Stimulated activated CD4-positive, alpha-beta T cell treated with anti-CD3 and anti-CD28 coated beads, Interleukin-2, amount 100 ng/mL, for 4 hours (primary cell): ENCODE measurements around the gene PKN2.
A peak's percentile ranks its signal among the peaks of the same experiment; 100 is the strongest.
"Not testable (repeated sequence)": the region's sequence is repeated elsewhere in the genome, so short reads cannot be mapped to it uniquely, and the experiment has no call there.

Source experiments
- DNase-seq: peaks from one replicate; pipeline ENCODE4 v3.0.0-alpha.2; 2020; ENCODE audit warnings: low read depth

Gene PKN2

DNA sequence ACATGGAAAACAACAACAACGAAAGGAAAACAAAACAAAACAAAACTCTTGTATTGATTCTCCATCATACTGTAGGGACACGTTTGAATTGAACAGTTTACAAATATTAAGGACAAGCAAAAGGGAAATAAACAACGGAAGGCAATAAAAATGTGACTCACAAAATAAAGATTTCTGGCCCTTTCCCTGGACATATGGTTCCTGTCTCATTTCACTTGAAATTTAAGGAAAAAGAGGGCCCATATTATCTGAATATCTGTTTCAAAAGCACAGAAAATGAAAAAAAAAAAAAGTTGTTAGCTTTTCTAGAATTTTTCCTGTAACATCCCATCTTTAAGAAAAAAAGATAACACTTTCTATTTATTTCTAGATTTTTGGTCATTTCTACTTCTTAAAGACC lies 3.6 kb upstream of the PKN2 start:
- no peak for DNase-seq

DNA sequence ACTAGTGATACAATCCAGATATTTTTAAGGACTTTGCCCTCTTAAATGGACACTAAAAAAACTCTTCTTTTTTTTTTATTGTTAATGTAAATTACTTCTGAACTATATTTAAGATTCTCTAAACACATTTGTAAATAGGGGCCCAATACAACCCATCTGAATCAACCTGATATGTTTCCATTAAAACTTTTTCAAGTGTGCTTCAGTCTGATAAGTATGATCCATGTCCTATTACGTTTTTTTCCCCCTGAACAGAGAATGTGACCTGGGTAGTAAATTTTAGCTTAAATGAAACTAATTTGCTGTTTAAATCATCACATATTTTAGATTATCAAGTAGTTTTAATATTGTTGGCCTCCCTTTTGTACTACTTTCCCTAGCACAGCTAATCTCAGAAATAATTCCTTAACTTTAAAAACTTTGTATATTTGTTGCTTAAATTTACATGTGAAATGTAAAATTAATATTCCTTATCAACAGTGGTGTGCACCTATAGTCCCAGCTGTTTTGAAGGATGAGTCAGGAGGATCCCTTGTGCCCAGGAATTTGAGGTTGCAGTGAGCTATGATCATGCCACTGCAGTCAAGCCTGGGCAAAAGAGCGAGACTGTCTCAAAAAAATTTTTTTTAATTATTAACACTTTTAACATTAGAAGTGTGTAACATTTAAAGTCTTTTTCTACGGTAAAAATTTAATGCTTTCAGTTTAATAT lies 3.0 kb upstream of the PKN2 start:
- DNase-seq, result no peak

DNA sequence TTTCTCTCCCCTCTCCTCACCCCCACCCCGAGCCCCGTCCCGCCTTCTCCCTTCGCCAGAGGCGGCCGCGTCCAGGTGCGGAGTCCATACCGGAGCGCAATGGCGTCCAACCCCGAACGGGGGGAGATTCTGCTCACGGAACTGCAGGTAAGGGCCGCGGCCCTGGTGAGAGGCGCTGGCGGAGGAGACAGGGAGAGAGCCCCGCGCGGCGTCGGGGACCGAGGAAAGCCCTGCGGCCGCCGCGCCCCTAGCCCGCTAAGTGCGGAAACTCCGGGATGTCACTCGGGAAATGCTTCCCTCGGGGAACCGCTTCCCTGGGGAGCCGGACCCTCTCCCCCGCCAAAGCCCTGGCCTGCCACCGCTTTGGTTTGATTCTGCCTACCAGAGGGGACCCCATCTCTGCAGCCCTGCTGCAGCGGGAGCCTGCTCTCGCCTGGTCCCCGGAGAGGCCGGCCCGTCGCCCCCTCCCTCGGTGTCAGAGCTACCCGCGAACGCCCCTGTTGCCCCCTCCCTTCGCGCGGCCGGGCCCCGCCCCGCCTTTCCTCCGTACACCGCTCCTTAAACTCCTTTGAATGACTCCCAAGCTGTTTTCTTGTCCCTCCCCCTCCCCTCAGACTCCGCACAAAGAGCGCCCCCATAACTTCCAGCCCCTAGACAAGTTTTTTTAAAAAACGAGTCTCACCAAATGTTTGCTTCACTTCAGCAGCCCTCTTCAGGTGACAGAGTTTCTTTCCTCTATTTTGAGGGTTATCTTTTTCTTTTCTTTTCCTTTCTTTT lies 597 bp downstream of the PKN2 start:
- DNase-seq, result peak; percentile 21

GRCh38 chr1:88685259-88685620 lies 1.2 kb downstream of the PKN2 start:
- no peak for DNase-seq

DNA sequence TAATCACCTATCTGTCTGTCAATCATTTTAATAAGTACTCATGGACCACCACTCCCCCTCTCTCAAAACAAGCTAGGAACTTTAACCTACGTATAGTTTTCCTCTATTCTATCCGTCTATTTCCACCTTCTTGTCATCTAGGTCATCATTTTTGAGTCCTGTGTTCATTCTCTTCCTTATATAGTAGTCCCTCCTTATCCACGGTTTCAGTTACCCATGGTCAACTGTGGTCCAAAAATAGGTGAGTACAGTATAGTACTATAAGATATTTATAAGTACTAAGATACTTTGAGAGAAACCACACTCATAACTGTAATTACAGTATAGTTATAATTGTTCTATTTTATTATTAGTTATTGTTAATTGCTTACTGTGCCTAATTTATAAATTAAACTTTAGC lies 7.5 kb downstream of the PKN2 start:
- no peak for DNase-seq

- no peak for DNase-seq
Measured at GRCh38 chr1:88695781-88696180, 11.7 kb downstream of the PKN2 start.

GRCh38 chr1:88697503-88697902 lies 13.4 kb downstream of the PKN2 start:
- no peak for DNase-seq

DNA sequence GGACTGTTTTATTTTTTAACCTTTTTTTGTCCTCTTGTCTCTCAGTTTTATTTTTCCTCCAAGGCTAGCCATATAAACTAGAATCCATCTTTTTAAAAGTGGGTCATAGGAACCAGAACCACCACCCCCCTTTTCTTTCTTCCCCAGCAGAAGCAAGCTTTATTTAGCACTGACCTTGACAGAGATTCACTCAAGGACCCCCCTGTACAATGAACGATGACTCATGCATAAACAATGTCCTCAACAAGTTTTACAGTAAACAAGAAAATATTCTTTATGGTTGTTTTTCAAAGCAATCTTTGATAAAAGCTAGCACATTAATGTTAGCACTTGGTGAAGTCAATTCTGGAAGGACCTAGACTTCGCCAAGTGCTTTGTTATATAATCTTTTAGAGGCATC lies 14.1 kb downstream of the PKN2 start:
- no peak for DNase-seq

GRCh38 chr1:88698764-88699163 lies 14.7 kb downstream of the PKN2 start:
- DNase-seq, result no peak

DNA sequence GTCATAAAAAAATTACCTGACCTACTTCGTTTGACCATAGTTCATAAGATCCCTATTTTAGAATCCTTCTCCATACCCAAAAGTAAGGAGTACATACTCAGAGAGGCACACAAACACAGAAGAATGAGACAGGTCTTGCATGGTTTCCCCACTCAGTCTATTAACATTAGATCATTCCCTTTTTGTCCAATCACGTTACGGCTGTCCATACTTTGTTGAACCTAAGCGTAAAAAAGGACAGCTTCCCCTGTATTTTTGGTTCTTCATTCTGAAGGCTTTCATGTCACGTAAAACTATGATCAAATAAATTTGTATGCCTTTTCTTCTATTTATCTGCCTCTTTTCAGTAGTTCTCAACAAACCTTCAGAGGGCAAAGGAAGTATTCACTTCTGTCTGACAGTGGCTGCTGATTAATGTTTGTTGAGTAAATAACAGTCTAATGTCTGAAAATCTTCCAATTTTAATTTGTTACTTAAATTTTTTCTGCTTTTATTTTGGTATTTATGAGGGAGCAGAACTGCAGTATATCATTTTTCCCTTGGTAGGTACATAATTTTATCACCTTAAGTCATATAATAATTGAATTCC lies 16.4 kb downstream of the PKN2 start:
- DNase-seq, result no peak

DNA sequence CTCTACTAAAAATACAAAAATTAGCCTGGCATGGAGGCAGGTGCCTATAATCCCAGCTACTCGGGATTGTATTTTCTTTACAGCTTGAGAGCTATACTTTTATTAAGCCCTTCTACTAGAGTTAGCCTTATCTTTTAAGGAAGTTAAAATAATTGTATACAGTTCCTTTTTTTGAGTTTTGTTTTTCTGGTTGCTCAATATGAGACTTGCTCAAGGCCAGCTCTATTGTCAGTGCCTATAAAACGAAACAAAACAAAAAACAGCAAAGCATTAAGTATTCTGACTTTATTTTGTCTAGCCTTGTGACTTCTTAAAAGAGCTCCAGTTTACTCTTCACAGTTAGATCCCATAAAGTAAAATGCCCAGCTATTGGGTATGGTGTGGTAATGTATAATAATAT lies 17.2 kb downstream of the PKN2 start:
- no peak for DNase-seq

- not testable (repeated sequence) for DNase-seq
Measured at GRCh38 chr1:88701793-88702192, 17.7 kb downstream of the PKN2 start.

DNA sequence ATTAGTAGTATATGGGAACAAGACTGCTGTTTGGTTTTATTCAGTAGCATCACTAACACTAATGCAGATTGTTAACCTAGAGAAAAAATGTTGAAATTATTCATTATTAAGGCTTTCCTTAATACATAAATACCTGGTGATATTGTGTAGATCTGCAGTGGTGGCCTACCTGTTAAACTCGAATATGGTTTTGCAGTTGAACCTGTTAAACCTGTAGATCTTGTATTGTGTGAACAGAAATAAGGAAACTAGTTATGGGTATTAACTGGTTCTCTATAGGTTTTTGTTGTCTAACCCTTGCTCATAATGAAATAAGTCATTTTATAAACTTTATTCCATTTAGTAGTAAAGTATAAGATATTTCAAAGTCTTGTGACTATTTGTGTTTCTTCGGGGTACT lies 23.9 kb downstream of the PKN2 start:
- no peak for DNase-seq

DNA sequence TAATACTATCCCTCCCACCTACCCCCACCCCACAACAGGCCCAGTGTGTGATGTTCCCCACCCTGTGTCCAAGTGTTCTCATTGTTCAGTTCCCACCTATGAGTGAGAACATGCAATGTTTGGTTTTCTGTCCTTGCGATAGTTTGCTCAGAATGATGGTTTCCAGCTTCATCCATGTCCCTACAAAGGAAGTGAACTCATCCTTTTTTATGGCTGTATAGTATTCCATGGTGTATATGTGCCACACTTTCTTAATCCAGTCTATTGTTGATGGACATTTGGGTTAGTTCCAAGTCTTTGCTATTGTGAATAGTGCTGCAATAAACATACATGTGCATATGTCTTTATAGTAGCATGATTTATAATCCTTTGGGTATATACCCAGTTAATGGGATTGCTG lies 28.8 kb downstream of the PKN2 start:
- DNase-seq, result not testable (repeated sequence)

- not testable (repeated sequence) for DNase-seq
Measured at GRCh38 chr1:88716571-88716970, 32.5 kb downstream of the PKN2 start.

DNA sequence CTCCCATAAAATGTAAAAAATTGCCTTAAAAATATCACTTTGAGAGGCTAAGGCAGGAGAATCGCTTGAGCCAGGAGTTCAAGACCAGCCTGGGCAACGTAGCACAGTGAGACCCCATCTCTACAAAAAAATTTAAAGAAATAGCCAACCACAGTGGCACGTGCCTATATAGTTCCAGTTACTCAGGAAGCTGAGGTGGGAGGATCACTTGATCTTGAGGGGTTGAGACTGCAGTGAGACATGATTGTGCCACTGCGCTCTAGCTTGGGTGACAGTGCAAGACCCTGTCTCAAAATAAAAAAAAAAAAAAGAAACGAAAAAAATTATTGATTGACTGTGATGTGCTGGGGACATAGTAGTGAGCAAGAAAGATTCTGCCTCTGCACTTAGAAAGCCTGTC lies 38.4 kb downstream of the PKN2 start:
- DNase-seq, result no peak

DNA sequence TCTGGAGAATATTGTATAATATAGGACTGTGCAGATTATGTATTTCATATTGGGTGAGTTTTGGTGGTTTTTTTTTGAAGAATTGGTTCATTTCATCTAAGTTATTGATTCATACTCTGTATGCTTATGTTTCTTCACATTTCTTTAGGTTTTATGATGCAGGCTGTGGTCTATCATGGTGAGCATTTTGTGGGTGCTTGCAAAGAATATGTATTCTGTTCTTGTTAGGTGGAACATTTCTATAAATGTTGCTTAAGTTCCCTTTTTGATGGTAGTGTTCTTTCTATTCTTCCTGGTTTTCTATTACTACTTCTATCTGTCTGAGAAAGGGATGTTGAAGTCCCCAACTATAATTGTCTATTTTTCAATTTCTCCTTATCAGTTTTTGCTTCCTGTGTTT lies 42.6 kb downstream of the PKN2 start:
- no peak for DNase-seq

DNA sequence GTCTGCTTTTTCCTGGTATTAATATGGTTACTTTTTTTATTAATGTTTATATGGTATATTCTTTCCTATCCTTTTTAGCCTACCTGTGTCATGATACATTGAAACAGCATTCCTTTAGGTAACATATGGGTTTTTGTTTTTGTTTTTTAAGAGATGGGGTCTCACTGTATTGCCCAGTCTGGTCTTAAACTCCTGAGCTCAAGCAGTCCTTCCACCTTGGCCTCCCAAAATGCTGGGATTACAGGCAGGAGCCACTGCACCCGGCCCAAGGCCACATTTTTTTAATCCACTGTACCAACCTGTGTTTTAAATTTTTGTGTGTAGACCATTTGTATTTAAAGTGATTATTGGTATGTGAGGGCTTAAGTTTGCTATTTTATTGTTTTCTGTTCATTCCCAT lies 43.1 kb downstream of the PKN2 start:
- no peak for DNase-seq

DNA sequence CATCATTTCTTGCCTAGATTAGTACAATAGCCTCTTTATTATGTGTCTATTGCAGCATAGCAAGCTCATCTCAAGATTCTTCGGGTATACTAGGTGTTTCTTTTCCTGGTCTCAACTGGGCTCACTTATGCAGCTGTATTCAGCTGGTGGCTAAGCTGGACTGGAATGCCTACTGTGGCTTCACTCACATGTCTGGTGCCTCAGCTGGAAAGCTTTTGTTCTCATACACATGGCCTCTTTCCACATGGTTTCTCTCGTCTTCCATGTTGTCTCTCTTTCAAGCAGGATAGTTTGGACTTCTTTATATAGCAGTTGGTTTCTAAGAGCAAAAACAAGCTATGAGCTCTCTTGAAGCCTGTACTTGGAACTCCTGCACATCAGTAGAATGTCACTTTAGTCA lies 45.2 kb downstream of the PKN2 start:
- DNase-seq, result no peak

DNA sequence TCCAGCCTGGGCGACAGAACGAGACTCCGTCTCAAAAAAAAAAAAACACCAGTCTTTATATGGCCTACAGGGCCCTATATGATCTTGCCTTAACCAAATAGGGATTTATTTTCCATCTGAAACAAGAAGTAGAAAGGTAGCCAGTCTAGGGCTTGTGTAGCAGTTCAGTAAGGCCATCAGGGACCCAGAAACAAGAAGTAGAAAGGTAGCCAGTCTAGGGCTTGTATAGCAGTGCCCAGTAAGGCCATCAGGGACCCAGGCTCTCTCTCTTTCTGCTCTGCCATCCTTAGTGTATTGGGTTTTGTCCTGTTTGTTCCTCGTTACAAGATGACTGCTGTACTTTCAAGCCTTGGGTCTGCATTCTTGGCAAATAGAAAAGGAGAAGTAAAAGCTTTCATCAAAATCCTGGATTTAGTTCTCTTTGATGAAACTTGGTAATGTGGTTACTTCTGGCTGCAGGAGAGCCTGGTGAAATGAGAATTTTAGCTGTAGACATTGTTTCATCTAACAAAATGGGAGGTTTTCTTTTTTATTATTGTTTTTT lies 46.1 kb downstream of the PKN2 start:
- DNase-seq, result no peak

DNA sequence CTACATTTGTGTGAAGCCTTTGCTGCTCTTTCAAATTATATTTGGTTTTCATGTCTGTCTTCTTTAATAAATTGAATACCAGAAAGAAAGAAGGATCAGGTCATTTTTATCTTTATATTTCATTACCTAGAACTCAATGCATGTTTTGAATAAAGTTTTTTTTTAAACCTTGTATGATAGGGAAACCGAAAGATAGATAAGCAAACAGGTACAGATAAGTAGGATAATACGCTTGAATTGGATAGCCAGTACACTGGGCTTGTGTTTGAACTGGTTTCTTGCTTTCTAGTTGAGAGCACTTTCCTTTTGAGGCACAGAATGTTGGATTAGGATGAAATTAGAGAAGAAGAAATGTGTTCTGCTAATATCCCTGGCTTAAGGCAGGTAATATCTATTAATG lies 46.9 kb downstream of the PKN2 start:
- no peak for DNase-seq

- DNase-seq, result no peak
Measured at GRCh38 chr1:88731475-88732269, 47.6 kb downstream of the PKN2 start.
